Fibroblast of skin of back (primary cell): ENCODE results near the gene A2ML1.
"Not testable (repeated sequence)": the region's sequence is repeated elsewhere in the genome, so short reads cannot be mapped to it uniquely, and the experiment has no call there.

Experiments
- DNase-seq: peaks from one replicate; pipeline ENCODE4 v3.0.0-alpha.2; 2013

The A2ML1 gene

DNA sequence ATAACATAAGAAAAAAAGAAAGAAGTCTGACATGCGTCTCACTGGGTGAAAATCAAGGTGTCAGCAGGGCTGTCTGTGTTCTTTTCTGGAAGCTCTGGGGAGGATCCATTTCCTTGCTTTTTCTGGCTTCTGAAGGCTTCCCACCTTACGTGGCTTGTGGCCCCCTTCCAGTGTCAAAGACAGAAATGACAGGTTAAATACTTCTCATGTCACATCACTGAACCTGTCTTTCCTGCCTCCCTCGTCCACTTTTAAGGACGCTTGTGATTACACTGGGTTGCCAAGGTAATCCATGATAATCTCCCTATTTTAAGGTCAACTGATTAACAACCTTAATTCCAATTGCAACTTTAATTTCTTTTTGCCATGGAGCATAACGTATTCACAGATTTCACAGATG is 87.3 kb downstream of the A2ML1 start:
- no peak for DNase-seq

DNA sequence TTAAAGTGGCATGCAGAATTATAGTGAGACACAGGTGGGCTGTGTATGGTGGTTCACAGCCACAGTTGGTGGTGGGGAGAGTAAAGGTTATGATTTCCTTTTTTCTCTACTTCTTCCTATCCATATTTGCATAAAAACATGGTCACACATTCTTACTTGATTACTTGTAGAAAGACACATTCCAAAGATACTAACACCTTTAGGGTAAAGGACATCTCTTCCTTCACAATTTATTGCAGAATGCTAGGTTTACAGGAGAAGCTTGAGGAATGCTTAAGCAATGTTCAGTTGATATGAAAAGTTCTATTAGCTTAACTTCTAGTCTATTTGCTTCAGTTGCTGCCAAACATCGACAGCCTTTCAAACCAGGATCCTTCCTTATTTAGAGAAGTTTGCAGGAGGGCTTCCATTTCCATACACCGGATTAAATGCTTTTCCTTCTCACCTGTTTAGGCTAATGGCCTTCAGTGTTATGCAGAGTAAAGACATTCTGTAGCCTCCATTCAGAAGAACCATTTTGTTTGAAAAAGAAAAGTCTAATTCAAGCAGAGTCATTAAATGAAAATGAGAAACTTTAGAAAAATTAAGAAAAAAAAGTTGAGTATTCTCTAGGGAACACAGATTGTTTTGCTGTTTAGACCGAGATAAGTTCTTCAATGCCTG is 89.3 kb downstream of the A2ML1 start:
- no peak for DNase-seq

DNA sequence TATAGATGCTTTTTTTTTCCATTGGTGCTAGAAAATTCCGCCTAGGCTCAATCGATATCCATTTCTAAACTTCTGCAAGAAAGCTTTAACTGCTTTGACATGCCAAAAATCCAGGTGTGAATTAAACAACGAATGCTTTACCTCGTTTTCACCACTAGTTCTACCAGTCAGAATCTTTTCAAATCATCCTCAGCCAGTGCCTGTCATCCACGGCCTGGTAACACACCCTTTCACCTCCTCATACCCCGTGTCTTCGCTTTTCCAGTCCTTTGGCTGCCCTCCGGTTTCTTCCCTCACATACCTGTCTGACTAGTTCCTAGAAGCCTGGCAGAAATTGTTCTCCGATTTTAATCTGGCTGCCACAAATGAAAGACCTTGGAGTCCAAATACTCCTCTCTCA is 90.5 kb downstream of the A2ML1 start:
- DNase-seq, result no peak

DNA sequence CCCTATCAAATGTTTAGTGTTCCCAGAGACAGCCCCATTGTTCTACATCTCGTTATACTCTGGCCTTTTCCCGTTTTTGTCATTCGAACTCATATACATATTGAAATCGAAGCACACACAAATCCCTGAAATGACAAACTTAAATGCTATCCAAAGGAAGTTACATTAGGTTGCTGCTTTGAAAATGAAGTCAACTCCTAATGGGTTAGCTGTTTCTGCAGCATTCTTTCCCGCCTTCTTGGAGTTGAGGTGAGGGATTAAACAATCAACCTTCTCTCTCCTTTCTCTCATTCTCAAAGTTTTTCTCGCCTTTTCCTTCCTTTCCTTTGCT is 91.2 kb downstream of the A2ML1 start:
- no peak for DNase-seq

- peak; percentile 82 for DNase-seq
Observed at GRCh38 chr12:8914033-8914715, 91.8 kb downstream of the A2ML1 start, which contains the start of gene PHC1. Gene PHC1, plus strand, starts transcription at chr12:8914509. Its CDS starts 3,169 bp downstream, at chr12:8917678.

- DNase-seq, result peak; percentile 30
Observed at GRCh38 chr12:8914716-8915526, 92.5 kb downstream of the A2ML1 start.

- no peak for DNase-seq
Observed at GRCh38 chr12:8916154-8916553, 93.7 kb downstream of the A2ML1 start.

DNA sequence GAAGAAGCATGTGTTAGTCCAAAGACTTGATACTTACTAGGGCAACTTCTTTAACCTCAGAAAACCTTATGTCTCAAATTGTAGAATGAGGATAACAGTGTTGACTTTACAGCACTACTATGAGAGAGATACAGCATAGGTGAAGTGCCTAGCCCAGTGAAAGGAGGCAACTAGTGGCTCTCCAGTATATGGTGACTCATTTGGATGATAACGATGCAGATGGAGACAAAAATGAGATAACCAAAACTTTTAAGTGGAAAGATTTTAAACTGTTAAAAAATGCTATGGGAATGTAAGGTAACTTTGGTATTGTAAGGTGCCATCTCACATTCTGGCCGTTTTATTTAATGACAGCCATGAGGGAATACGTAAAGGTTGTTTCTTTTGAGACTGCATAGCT is 94.6 kb downstream of the A2ML1 start:
- no peak for DNase-seq

DNA sequence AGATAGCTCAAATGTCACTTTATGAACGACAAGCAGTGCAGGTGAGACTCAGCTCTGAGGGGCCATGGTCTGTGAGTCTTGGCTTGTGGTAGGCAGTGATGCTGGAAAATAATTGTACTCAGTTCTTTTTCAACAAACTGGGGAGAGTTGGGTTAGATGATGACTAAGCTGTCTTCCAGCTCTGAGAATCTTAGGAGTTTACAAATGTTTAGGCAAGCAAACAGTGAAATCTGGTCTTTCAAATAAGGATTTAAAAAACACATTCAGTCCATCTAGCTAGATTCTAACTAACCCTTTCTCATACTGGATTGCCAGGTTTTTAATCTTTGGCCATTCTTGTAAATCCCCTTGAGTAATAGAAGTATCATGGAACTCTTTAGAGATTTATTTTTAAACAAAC is 95.3 kb downstream of the A2ML1 start:
- DNase-seq, result no peak

DNA sequence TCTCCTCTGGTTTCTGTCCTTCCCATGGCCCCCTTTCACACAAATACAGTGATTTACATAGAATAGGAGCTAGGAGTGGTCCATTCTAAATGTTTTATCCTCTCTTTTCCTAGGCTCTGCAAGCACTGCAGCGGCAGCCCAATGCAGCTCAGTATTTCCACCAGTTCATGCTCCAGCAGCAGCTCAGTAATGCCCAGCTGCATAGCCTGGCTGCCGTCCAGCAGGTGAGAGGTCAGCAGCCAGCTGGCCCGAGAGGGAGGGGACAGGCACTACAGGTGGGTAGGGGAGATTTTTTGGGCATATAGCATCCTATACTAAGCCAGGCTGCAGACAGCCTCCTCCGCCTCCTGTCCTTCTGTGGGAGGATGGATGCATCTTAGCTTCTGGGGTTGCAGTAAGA is 97.2 kb downstream of the A2ML1 start:
- DNase-seq, result not testable (repeated sequence)

DNA sequence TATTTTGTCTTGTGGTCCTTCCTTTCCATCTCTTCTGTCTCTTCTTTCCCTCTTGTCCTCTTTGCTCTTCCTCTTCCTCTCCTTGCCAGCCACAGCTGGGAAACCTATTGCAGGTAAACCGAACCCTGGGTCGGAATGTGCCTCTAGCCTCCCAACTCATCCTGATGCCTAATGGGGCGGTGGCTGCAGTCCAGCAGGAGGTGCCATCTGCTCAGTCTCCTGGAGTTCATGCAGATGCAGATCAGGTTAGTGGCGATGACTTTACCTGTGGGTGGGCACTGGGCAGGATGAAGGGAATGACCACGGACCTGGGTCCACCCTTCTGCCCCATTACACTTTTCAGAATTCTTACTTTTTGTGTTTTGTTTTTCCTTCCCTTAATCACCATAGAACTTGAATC is 100.1 kb downstream of the A2ML1 start:
- no peak for DNase-seq
